Measurements from ENCODE around the gene BHMT2.
A peak's percentile ranks its signal among the peaks of the same experiment; 100 is the strongest.

The BHMT2 gene, protein sequence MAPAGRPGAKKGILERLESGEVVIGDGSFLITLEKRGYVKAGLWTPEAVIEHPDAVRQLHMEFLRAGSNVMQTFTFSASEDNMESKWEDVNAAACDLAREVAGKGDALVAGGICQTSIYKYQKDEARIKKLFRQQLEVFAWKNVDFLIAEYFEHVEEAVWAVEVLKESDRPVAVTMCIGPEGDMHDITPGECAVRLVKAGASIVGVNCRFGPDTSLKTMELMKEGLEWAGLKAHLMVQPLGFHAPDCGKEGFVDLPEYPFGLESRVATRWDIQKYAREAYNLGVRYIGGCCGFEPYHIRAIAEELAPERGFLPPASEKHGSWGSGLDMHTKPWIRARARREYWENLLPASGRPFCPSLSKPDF

DNA sequence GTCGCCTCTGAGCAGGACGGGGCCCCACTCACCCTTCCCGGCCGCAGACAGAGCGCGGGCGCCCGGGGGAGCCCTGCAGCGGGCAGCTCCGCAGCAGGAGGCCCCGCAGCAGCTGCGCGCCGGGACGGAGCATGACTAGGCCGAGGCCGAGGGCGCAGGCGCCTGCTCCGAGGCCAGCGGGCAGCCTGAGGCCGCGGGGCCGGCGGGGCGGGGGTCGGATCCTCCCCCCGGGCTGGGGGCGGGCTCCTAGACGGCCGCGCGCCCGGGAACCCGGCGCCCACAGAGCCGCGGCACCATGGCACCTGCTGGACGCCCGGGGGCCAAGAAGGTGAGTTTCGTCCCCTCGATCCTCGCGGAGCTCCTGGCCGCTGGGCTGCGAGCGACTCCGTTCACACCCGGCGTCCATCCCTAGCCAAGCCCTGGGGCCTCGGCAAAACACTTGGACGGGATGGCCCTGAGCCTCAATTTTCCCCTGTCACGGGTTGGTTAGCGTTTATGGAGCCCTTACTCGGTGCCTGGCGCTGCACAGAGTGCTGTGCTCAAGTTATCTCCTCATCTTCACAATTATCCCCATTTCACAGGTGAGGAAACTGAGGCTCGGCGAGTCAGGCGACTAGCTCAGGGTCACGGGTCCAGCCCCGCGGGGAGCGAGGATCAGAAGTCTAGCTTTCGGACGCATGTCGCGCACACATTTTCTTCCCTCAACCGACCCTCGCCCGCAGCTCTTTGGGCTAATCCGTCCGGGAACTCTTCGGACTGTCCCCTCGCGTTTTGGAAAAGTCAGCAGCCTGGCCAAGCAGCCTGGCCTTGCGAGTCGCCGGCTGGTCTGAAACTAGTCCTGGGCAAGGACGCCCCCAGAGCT lies at the start of gene BHMT2, which contains the start of gene DMGDH:
BHMT2 (plus strand) TSS at position 280 of the 862 bp plus-strand sequence; CDS start at position 296, 16 bp downstream.
DMGDH (minus strand) TSS at position 187 of the 862 bp plus-strand sequence; CDS start at position 133, 54 bp downstream.
- peak; percentile 92 for DNase-seq (ENCODE audit: low spot score)

DNA sequence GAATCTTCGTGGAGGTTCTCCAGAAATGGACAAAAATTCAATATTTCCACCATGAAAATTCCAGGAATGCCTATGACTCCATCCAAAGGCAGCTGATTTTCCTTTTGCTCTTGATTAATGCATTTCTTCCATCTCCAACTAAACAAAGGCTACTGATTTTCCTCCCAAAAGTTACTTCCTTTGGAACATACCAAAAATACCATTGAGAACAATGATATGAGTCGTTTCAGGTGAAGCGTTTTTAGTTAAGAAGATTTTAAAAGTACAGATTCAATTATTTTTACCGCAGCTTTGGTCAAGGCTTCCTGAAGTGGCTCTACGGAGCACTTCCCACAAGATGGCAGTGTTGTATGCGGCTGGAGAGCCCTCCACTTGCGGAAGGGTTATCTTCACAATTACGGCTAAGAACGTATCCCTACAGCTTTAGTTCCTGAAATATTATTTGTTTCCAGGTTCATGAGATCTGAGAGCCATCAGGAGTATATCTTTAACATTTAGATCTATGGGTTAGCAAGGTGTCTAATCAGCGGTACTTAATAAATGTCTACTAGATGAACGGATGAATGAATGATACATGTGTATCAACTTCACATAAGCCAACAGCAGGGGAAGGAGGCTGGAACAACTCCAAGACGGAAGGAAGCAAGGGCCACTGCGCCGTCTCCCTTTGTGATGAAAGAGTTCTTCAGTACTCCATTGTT lies 48.6 kb upstream of the BHMT2 start:
- DNase-seq (ENCODE audit: low spot score) = peak; percentile 75

DNA sequence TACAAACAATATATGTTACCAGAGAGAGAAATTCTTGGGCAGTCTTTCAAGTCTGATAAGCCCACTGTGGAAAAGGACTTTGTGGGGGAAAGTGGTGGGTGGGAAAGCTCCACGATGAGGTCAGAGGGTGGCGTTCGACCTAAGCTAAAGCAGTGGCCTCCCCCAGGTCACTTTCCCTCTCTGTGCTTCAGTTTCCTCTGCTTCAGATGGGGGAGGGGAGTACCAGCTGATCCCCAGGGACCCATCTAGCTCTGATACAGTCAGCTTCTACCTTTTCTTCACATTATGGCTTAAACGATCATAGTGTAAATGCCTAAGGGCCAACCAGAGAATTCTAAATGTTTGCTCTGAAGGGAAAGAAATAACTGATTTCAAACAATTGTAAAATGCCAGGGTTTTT lies 47.8 kb upstream of the BHMT2 start:
- DNase-seq (ENCODE audit: low spot score) = no peak

DNA sequence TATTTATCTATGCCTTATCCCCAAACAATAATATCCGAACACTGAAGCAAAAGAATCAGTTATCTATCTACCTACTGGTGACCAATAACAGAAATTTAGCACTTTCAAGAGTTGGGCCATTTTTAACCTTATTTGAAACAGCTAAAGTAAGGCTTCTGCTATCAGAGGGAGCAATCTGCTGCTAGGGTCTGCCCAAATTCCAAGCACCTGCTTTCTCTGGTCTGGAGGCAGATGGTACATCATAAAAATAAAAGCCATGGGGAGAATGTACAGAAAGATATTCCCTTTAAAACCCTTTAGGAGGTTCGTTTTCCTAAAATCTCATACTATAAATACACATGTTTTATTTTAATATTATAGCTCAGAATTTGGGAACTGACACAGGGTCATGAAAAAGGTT lies 46.8 kb upstream of the BHMT2 start:
- no peak for DNase-seq (ENCODE audit: low spot score)

DNA sequence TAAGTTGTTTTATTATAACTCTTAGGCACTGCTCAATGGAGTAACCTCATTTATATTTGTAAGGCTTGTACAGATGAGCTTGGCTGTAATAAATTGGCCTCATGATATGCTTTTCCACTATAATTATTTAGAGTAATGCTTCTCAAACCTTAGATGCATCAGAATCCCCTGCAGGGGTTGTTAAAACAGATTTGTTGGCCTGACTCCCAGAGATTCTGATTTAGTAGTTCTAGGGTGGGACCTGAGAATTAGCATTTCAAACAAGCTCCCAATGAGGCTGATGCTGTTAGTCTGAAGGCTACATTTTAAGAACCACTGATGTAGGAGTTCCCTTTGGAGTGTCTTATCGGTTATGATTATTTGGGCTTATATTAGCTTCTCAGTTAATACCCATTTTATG lies 46.2 kb upstream of the BHMT2 start:
- DNase-seq (ENCODE audit: low spot score) = no peak

DNA sequence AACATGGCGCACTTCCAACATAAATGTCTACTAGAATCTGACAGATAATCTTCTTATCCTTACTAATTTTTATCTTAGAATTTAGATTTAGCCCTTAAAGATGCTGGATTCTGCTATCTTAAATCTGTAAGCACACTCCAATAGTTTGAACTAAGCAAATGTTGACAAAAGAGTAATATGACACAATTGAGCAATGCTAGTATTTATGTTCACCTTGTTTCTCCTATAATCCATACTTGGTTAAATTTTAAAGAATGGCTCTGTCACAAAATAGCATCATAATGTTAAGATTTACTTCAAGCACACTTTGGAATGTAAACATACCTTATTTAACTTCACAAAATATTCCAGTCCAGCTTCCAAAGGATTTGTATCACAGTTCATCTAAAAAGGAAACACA lies 45.6 kb upstream of the BHMT2 start:
- no peak for DNase-seq (ENCODE audit: low spot score)

DNA sequence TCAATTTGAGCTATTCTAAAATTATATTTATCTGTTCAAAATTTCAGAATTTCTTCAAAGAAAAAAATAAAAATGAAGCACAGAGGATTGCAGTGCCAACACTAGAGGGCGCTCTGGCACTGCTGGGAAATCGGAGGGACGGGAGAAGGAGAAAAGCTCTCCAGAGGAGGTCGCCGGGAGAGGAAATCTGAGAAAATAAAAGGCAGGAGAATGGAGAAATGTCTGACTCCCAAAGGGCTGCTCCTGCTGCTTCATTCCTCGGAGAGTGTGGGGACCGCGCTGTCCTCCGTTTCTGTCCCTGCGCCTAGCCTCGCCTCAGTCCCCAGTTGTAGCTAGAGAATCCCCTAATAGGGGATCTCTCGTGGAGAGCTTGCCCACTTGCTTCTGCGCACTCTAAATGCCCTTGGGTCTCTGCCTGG lies 44.5 kb upstream of the BHMT2 start:
- DNase-seq (ENCODE audit: low spot score) = peak; percentile 74

DNA sequence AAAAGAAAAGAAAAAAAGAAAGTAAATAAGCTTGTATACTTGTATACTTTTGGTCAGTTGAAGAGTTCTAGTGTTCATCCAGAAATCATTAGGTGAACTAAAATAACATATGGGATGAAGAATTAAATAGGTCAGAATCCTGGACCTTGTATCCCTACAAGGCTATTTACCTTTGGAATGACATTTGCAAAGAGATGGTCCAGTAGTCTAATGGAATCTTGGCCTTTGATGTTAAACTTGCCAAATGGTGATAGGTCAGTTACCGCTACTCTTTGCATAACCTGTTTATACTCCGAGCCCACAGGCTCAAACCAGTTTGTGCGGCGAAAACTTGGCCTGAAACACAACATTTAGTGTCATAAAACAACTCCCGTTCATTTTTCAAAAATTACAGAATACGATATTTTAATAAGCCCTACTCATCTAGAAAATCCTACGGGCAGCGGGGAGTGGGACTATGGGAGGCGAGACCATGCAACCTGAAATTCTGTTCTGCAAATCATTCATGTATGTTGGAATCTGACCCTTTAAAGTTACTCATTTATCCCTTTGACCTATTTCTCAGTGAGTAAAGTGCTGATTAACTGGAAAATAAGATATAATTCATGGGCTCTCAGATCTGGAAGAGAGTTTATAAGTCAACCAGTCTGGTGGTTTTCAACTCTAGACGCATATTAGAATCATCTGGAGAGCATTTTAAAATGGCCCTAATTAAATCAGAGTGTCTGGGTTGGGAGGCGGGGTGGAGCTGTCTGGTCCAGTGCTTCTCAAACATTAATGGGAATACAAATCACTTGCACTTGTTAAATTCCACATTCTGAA lies 38.7 kb upstream of the BHMT2 start:
- no peak for DNase-seq (ENCODE audit: low spot score)

DNA sequence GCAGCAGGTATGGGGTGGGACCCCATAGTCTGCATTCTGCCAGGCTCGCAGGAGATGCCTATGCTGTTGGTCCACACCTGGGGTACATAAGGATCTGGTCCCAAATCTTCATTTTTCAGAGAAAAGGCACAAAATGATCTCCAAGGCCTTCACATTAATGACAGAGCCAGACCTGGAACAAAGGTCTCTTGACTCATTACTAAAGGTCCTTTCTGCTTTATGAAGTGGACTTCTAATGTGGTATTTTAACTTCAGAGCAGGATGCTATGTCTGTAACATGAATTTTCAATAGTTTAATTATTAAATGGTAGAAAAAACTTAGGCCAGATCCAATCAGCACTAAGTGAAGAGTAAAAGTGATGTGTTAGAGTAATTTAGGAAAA lies 38.1 kb upstream of the BHMT2 start:
- DNase-seq (ENCODE audit: low spot score) = no peak

DNA sequence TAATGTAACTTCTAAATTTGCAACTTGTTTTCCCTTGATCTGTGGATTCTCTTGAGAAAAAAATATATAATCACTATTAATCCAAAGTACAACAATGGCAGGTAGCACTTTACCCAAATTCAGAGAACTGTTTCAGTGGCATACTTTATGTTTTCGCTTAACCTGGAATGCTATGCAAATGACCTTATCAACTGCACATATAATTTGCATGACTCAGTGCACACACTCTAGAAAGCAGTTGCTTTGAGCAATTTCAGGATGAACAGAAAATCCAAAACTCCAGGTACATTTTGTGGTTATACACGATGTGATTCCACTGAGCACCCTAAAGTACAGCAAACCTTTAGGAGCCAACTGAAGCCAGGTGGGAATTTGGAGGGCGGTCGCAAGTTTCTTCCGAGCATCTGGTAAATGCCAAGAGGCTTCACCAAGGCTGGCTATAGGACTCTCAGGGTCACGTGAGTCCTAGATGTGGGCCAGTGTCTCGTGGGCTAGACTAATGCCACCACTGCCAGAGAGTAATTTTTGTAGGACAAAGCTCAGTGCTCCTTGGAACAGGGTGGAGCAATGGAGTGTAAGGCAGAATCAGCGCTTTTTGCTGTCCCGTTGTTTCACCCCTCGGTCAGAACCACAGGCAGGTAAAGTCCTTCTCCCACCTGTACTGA lies 37.4 kb upstream of the BHMT2 start:
- DNase-seq (ENCODE audit: low spot score) = no peak

DNA sequence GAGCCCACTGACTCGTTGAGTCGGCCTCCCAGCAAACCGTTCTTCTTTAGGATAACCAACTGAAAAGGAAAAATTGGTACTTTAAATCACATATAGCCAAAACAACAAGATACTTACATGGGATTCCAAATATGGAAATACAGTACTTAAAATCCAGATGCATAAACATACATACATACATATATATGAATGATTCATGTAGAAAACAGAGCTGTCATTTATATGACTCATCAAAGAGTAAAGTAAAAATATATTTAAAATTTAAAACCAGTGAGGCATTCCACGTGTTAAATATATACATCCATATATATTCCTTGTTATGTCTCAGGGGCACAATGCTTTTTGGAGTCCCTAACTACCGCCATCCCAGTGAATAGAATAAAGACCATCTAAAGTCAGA lies 36.8 kb upstream of the BHMT2 start:
- no peak for DNase-seq (ENCODE audit: low spot score)

DNA sequence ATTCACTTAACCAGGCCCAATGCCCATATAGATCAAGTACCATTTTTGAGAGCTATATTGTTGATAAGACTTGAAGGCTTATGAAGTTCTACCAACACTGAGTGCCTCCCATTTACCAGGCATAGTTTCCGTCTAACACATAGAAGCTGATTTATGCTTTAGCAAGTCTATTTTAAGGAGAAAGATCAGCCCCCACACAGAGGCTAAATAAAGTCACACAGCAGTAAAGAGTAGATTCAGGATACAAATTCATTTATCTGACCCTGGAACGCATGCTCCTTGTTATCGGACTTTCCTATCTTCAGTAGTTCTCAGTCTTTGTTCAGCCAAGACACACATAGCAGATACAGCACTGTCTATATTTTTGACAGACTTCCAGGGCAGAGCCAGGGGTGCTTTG lies 34.3 kb upstream of the BHMT2 start:
- DNase-seq (ENCODE audit: low spot score) = no peak

DNA sequence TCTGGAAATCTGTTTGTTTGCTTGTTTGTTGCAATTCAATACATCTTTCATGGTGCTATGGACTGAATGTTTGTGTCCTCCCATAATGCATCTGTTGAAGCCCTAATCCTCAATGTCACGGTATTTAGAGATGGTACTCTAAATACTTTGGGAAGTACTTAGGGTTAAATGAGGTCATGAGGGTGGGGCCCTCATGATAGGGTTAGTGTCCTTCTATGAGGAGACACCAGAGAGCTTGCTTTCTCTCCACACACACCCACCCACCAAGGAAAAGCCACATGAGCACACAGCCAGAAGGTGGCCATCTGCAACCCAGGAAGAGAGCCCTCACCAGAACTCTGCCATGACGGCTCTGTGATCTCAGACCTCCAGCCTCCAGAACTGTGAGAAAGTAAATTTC lies 32.8 kb upstream of the BHMT2 start:
- no peak for DNase-seq (ENCODE audit: low spot score)

DNA sequence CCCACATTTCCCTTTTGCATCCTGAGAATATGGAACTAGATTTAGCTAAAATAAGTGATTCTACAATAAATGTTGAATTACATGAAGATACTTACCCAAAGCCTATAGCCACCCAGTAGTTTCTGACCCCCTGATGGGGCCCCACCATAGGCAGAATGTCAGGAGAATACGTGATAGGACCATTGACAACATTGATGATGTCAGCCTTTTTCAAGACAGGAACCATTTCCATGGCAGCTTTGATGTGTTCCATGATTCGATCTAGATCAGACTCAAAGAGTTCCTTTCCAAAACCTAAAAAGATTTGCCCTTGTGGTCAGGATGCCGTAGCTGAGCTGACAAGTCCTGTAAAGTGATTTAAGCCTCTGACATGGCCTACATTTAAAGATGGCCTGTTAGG lies 27.4 kb upstream of the BHMT2 start:
- no peak for DNase-seq (ENCODE audit: low spot score)

DNA sequence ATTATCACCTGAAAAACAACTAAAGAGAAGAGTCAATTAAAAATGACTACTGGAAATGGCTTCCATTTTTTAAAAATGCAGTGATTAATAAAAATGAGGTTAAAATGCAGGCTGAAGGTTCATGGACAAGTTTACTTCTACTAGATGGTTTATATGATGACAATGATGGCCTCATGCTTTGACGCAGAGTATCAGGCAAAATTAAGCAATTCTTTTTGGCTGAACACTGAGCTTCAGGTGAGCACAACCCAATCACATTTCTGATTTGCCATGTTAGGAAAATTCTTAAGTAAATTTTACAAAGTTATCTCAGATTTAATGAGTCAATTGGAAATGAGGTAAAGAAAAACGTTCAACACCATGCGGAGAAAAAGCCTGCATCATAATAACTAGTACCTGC lies 22.4 kb upstream of the BHMT2 start:
- no peak for DNase-seq (ENCODE audit: low spot score)

DNA sequence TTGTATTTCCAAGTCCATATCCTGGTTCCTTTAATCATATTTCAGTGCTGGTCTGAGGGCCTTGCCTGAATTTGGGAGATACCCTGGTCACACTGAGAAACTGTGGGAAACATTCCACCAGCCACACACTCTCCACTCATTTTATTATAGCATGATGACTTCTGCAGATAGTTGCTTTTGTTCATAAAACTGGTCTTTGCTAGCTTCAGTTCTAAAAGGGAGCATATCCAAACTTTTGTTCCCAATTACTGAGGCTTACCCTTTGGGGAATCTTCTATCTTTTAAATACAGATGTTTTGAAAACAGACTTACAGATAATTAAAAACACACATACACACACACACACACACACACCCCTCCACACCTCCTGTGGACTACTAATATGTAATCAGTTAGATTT lies 21.1 kb upstream of the BHMT2 start:
- no peak for DNase-seq (ENCODE audit: low spot score)

DNA sequence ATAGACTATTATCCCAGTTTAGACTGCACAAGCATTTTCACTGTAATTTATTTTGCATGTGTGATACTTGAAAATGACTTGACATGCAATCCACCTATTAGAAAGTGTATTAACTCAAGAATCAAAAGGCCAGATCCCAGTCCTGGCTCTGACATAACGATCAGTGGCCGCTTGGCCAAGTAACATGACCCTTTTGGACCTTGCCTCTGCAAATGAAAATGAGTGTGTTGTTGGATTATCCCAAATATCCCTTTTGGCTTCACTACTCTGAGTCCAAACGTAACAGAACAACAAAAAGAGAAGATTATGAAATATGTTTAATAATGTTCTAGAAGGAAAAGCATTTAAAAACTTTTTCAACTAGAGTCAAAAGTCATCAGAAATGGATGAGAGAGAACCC lies 19.1 kb upstream of the BHMT2 start:
- no peak for DNase-seq (ENCODE audit: low spot score)

DNA sequence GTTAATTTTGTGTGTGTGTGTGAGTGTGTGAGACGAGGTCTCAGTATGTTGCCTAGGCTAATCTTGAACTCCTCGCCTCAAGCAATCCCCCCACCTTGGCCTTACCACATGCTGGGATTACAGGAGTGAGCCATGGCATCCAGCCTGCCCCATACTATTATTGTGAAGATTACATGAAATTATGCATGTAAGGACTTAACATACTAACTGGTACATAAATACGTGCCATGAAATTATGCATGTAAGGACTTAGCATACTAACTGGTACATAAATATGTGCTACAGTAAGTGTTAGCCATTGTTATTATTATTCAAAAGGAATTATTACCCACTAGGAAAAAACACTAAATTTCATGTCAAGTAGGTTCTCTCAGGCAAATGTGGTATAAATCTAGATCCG lies 16.2 kb upstream of the BHMT2 start:
- DNase-seq (ENCODE audit: low spot score) = no peak

DNA sequence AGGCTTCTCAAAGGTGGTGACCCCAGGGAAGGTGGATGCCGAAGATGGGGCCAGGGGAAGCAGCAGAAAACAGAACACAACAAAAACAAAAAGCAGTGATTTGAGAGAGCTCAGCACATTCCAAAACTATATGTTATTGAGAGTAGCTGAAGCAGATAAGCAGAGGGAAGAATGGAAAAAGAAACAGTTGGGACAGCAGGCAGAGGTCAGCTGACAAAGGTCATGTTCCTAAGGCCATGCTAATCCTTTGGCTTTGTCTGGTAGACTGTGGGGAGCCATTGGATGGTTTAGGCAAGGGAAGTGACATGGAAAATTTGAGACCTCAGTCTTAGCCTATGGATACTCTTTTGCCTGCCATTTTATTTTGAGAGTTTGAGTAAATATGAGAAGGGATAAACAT lies 14.6 kb upstream of the BHMT2 start:
- no peak for DNase-seq (ENCODE audit: low spot score)

DNA sequence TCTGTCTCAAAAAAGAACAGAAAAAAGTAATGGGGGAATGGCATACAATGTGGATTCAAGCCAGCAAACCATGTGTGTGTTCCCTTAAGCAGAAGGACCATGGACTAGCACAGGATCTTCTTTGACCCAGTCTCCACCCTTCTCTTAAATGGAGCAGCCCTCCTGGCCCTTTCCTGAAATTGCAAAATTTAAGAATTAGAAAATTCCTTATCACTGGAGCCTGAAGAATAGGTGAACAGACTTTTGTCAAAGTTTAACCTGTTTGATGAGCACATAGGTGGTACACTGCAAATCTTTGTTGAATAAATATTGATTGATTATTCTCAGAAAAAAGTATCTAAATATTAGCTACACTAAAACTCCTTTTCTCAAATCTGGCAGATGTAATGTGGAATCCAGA lies 12.7 kb upstream of the BHMT2 start:
- no peak for DNase-seq (ENCODE audit: low spot score)

DNA sequence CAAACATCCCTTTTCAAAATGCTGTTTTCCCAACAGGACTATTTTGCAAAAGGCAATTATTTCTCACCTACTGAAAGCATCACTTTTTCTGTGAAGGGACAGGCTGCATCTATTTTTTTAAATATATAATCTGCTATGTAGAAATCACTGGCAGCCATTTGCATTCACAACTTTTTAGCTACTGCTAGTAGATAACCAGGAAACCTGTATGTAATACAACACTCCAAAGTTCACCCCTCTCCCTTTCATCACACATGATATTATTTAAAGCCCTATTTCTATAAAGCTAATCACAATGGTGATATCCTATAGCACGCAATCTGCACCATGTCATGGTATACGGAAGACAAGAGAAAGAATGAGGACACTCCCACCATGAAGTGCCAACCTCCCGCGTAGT lies 9.9 kb upstream of the BHMT2 start:
- no peak for DNase-seq (ENCODE audit: low spot score)

All from AG20443 (cell line).